K562 (cell line): ENCODE data around the gene PRR9.

Experiments used
- CCAR2 ChIP-seq: fragments of 200-400 bp; formaldehyde crosslinking; IDR thresholded peaks from 2 replicates; pipeline ENCODE4 v1.6.1; 2017; ENCODE audit warnings: mild to moderate bottlenecking, low read depth, low read length
- MTA3 ChIP-seq: fragments of 450-650 bp; formaldehyde crosslinking; IDR thresholded peaks from 2 replicates; pipeline ENCODE4 v1.6.1; 2017; ENCODE audit warnings: mild to moderate bottlenecking, borderline replicate concordance
- POLR2A ChIP-seq: fragments of 450-650 bp; conservative IDR thresholded peaks from 2 replicates; pipeline ENCODE4 v1.6.1; 2016
- STAT5B ChIP-seq: fragments of 250-450 bp; sonication (Bioruptor Pico); IDR thresholded peaks from 2 replicates; pipeline ENCODE4 v1.8.0; 2021; ENCODE audit warnings: mild to moderate bottlenecking, inconsistent platforms
- TF ChIP-seq, protein P1 (sequence below), 3 experiments: IDR thresholded peaks in 2 of 3; conservative IDR thresholded peaks in 1 of 3; 2 replicates each; pipeline ENCODE4 v1.5.1; 2011 to 2012; ENCODE audit warnings: low read length in 3 of 3, mild to moderate bottlenecking in 3 of 3, control low read depth in 2 of 3, improper control_type of control experiment in 1 of 3, inconsistent platforms in 1 of 3, low read depth in 1 of 3, mixed read lengths in 1 of 3, moderate library complexity in 1 of 3; ENCODE audit not compliant: insufficient read depth in 2 of 3
- TF ChIP-seq, protein P2 (sequence below): sonication (generic); formaldehyde crosslinking; IDR thresholded peaks from 2 replicates; pipeline ENCODE4 v1.8.1; 2022; ENCODE audit warnings: missing genetic modification reagents

DNA sequence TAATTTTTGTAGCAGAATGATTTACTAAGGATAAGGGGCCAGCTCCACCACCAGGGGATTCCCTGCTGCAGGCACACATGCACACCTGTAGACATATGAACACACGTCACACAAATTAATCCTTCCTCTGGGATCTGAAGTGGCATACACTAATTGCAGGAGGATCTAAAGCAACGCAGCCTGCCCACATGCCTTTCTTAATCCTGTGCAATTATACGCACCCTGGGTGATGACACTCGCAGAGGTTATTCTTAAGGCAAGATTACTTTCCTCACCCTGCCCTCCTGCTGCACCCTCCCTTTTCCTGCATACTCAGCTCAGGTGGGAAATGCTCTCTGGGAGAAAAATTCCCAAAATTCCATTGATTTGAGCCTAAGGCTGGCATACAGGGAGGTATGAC, 34.6 kb downstream of the PRR9 start:
- TF ChIP-seq, protein P1, sequence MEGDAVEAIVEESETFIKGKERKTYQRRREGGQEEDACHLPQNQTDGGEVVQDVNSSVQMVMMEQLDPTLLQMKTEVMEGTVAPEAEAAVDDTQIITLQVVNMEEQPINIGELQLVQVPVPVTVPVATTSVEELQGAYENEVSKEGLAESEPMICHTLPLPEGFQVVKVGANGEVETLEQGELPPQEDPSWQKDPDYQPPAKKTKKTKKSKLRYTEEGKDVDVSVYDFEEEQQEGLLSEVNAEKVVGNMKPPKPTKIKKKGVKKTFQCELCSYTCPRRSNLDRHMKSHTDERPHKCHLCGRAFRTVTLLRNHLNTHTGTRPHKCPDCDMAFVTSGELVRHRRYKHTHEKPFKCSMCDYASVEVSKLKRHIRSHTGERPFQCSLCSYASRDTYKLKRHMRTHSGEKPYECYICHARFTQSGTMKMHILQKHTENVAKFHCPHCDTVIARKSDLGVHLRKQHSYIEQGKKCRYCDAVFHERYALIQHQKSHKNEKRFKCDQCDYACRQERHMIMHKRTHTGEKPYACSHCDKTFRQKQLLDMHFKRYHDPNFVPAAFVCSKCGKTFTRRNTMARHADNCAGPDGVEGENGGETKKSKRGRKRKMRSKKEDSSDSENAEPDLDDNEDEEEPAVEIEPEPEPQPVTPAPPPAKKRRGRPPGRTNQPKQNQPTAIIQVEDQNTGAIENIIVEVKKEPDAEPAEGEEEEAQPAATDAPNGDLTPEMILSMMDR (IDR thresholded peaks at IDR 0.05 in 2 of 3, conservative IDR thresholded peaks at IDR 0.05 in 1 of 3; ENCODE audit: insufficient read depth in 2 of 3, low read depth in 1 of 3, low read length in 3 of 3) = no peak
- TF ChIP-seq CCAR2 (no peak), MTA3 (no peak), STAT5B (CRISPR knock-in tag) (no peak), POLR2A (no peak)
- TF ChIP-seq, protein P2, sequence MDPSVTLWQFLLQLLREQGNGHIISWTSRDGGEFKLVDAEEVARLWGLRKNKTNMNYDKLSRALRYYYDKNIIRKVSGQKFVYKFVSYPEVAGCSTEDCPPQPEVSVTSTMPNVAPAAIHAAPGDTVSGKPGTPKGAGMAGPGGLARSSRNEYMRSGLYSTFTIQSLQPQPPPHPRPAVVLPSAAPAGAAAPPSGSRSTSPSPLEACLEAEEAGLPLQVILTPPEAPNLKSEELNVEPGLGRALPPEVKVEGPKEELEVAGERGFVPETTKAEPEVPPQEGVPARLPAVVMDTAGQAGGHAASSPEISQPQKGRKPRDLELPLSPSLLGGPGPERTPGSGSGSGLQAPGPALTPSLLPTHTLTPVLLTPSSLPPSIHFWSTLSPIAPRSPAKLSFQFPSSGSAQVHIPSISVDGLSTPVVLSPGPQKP (CRISPR knock-in tag) = no peak
